ENCODE results near the gene RASAL1. TPM values are rescaled to one million over a fixed set of nuclear protein-coding genes. Genes with fewer than 3 reads are reported as not detected.

The RASAL1 gene
- total RNA-seq, 1 donor from 2014 or later: not detected

DNA sequence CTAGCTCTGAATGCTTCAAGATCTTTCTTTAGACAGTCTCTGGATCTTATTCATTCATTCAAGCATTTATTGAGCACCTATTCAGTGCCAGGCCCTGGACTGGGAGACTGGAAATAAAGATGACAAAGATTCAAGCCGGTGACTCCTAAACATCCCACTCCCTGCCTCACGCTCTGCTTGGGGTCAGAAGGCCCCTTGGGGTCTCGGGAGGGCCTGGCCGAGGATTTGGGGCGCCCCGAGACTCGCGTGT, 79.3 kb downstream of the RASAL1 start:
- no peak overlapping the region for H3K27ac Mint-ChIP-seq (ENCODE audit: unreplicated experiment)
- no peaks in the 10 kb centered on the region for H3K4me1 Mint-ChIP-seq (ENCODE audit: low read depth, unreplicated experiment)
- H3K9me3 Mint-ChIP-seq (ENCODE audit: unreplicated experiment): no peaks in the 10 kb centered on the region
- peaks cover 10% of the 10 kb centered on the region for H3K27me3 Mint-ChIP-seq (ENCODE audit: unreplicated experiment)
- H3K4me3 Mint-ChIP-seq (ENCODE audit: unreplicated experiment): peak overlapping the region; percentile 55
- DNase-seq: no peak
- TF ChIP-seq, protein P1, sequence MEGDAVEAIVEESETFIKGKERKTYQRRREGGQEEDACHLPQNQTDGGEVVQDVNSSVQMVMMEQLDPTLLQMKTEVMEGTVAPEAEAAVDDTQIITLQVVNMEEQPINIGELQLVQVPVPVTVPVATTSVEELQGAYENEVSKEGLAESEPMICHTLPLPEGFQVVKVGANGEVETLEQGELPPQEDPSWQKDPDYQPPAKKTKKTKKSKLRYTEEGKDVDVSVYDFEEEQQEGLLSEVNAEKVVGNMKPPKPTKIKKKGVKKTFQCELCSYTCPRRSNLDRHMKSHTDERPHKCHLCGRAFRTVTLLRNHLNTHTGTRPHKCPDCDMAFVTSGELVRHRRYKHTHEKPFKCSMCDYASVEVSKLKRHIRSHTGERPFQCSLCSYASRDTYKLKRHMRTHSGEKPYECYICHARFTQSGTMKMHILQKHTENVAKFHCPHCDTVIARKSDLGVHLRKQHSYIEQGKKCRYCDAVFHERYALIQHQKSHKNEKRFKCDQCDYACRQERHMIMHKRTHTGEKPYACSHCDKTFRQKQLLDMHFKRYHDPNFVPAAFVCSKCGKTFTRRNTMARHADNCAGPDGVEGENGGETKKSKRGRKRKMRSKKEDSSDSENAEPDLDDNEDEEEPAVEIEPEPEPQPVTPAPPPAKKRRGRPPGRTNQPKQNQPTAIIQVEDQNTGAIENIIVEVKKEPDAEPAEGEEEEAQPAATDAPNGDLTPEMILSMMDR (IDR thresholded peaks at IDR 0.05; ENCODE audit: partially characterized antibody, unreplicated experiment): no peak
- no peaks in the 10 kb centered on the region for H3K36me3 Mint-ChIP-seq (ENCODE audit: unreplicated experiment)

DNA sequence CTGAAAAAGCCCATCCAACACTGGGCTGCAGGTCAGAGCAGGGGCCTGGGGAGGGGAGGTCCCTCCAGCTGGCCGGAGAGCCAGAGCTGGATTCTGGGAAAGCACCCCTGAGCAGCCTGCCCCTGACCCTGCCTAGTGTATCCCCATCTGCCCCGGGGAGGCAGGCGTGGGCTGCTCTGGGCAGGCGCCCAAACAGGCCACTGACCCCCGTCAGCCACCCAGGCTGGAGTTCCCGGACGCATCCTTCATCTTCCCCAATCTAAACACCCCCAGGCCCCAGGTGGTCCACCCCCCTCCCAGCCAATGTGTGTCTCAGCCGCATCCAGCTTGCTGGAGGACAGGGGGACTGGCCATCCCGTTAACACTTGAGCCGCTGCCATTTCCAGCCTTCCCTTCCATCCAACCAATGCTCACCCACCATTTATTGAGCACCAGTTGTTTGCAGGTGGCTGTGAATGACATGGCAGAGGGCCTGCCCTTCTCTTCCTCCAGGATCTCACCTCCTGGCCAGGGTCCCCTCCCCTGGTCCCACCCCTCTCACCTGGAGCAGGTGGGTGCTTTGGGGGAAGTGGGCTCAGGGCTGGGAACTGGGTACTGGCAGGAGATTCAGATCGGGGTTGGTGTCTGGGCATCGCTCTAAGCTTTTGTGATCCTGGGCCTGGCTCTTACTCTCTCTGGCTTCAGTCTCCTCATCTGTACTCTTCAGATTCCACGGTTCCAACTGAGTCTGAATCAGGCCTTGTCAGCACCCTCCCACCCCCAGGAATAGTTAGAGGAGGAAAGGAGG, 79.8 kb downstream of the RASAL1 start:
- DNase-seq: no peak
- TF ChIP-seq, protein P1 (IDR thresholded peaks at IDR 0.05; ENCODE audit: partially characterized antibody, unreplicated experiment): no peak
- Mint-ChIP-seq H3K4me1 (ENCODE audit: low read depth, unreplicated experiment) (no peaks in the 10 kb centered on the region), H3K9me3 (ENCODE audit: unreplicated experiment) (no peaks in the 10 kb centered on the region), H3K27me3 (ENCODE audit: unreplicated experiment) (peaks cover 7% of the 10 kb centered on the region), H3K4me3 (ENCODE audit: unreplicated experiment) (peak overlapping the region; percentile 55), H3K27ac (ENCODE audit: unreplicated experiment) (no peak overlapping the region), H3K36me3 (ENCODE audit: unreplicated experiment) (no peaks in the 10 kb centered on the region)

DNA sequence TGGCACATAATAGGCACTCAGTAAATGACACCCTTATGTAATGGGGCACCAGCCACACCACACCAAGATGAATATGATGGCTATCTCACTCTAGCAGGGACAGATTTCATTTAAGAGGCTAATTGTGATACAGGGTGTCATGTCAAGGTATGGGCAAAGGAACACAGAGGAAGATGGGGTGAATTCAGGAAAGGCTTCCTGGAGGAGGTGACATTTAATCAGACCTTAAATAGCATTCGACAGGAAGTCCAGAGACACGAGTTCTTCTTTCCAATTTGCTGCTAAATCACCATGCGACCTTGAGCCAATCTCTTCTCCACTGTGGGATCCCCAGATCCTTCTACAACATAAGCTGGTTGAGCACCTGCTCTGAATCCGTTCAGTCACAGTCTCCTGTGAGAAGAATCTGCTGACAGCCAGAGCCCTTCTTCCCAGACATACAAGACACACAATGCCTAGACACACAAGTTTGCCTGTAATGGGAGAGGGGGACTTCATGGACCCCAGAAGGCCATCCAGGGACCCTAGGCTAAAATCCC, 80.5 kb downstream of the RASAL1 start:
- no peaks in the 10 kb centered on the region for H3K4me1 Mint-ChIP-seq (ENCODE audit: low read depth, unreplicated experiment)
- TF ChIP-seq, protein P1 (IDR thresholded peaks at IDR 0.05; ENCODE audit: partially characterized antibody, unreplicated experiment): no peak
- no peaks in the 10 kb centered on the region for H3K9me3 Mint-ChIP-seq (ENCODE audit: unreplicated experiment)
- H3K27ac Mint-ChIP-seq (ENCODE audit: unreplicated experiment): no peak overlapping the region
- H3K27me3 Mint-ChIP-seq (ENCODE audit: unreplicated experiment): peaks cover 8% of the 10 kb centered on the region
- H3K36me3 Mint-ChIP-seq (ENCODE audit: unreplicated experiment): no peaks in the 10 kb centered on the region
- H3K4me3 Mint-ChIP-seq (ENCODE audit: unreplicated experiment): no peak overlapping the region
- DNase-seq: no peak

DNA sequence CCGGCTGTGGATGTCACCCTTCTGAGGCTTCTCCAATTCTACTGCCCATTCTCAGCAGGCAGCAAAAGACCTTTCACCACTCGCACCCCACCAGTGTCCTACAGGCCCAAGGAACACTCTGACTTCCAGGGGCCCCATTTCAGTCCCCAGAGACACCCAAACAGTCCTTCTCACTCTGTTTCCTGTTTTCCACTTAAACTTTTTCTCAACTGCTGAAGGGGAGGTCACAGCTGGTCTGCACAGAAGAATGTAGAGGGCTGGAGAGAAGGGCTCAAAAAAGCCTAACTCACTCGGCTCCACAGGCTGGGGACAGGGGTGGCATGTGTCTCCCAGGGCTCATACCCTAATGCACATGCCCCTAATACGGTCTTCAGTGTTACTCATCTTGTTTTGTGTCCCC, 83.2 kb downstream of the RASAL1 start:
- H3K27ac Mint-ChIP-seq (ENCODE audit: unreplicated experiment): no peak overlapping the region
- H3K4me1 Mint-ChIP-seq (ENCODE audit: low read depth, unreplicated experiment): no peaks in the 10 kb centered on the region
- TF ChIP-seq, protein P1 (IDR thresholded peaks at IDR 0.05; ENCODE audit: partially characterized antibody, unreplicated experiment): no peak
- no peaks in the 10 kb centered on the region for H3K36me3 Mint-ChIP-seq (ENCODE audit: unreplicated experiment)
- peaks cover 9% of the 10 kb centered on the region for H3K27me3 Mint-ChIP-seq (ENCODE audit: unreplicated experiment)
- DNase-seq: no peak
- no peaks in the 10 kb centered on the region for H3K9me3 Mint-ChIP-seq (ENCODE audit: unreplicated experiment)
- H3K4me3 Mint-ChIP-seq (ENCODE audit: unreplicated experiment): no peak overlapping the region

DNA sequence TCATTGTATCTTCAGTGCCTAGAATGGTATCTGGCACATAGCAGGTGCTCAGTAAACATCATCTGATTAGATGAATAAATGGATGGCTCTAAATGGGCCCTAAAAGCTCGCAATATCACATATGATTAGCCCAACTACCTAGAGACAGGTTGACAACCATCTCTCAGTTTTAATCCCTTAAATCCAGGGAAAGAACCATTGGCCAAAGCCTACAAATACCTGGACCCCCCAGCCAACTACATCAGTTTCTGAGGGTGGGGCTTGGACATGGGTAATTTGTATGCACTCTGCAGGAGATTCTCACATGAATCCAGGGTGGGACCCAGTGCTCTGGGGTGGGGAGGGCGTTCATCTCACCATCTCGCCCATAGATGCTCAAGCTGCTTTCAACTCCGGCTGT, 83.8 kb downstream of the RASAL1 start:
- Mint-ChIP-seq H3K4me3 (ENCODE audit: unreplicated experiment) (no peak overlapping the region), H3K4me1 (ENCODE audit: low read depth, unreplicated experiment) (no peaks in the 10 kb centered on the region), H3K27me3 (ENCODE audit: unreplicated experiment) (peaks cover 9% of the 10 kb centered on the region), H3K36me3 (ENCODE audit: unreplicated experiment) (no peaks in the 10 kb centered on the region), H3K27ac (ENCODE audit: unreplicated experiment) (no peak overlapping the region), H3K9me3 (ENCODE audit: unreplicated experiment) (no peaks in the 10 kb centered on the region)
- TF ChIP-seq, protein P1 (IDR thresholded peaks at IDR 0.05; ENCODE audit: partially characterized antibody, unreplicated experiment): no peak
- no peak for DNase-seq
